Activated CD4-positive, alpha-beta T cell treated with anti-CD3 and anti-CD28 coated beads, Interleukin-2, amount 10 ng/mL, durations not matched to agents 24 days and 14 days (primary cell): ENCODE measurements around the gene ZNF581. TPM values are rescaled to one million over a fixed set of nuclear protein-coding genes. Genes with fewer than 3 reads are reported as not detected.

Experiments used
- DNase-seq: peaks from one replicate; pipeline ENCODE4 v3.0.0; 2022
- H3K27ac Mint-ChIP-seq: one replicate; pipeline ENCODE4 v1.8.0; 2022; ENCODE audit warnings: mild to moderate bottlenecking, mixed read lengths
- H3K27me3 Mint-ChIP-seq: one replicate; pipeline ENCODE4 v1.8.0; 2022; ENCODE audit warnings: mixed read lengths
- H3K36me3 Mint-ChIP-seq: one replicate; pipeline ENCODE4 v1.8.0; 2022; ENCODE audit warnings: low read depth, mild to moderate bottlenecking, mixed read lengths
- H3K4me1 Mint-ChIP-seq: one replicate; pipeline ENCODE4 v1.8.0; 2021; ENCODE audit warnings: mixed read lengths
- H3K4me3 Mint-ChIP-seq: one replicate; pipeline ENCODE4 v1.8.0; 2022; ENCODE audit warnings: mild to moderate bottlenecking, moderate library complexity, mixed read lengths
- H3K9me3 Mint-ChIP-seq: one replicate; pipeline ENCODE4 v1.8.0; 2021; ENCODE audit warnings: mixed read lengths
- intact Hi-C: fragments of 100-400 bp; cut with micrococcal nuclease; formaldehyde crosslinking; loops from one replicate; pipeline ENCODE4 v1.15.1; 2023
- total RNA-seq: library from RNA; stranded (reverse); gene quantifications from 2 replicates; pipeline ENCODE4 v1.2.3, GENCODE V29; 2022

The ZNF581 gene
- total RNA-seq, 1 donor from 2014 or later = 32.7 TPM

DNA sequence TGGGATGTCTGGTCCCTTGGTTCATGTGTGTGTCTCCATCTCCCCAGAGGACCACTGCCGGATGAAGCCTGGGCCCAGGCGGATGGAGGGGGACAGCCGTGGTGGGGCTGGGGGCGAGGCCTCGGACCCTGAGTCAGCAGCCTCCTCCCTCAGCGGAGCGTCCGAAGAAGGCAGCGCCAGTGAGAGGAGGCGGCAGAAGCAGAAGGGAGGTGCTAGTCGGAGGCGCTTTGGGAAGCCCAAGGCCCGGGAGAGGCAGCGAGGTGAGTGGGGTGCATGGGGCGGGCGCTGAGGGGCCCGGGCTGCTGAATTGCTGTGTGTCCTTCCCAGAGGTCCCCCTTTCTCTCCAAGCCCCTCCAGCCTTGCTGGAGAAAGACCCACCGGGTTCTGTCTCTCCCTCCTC, 7.8 kb downstream of the ZNF581 start:
- no peak overlapping the region for H3K27ac Mint-ChIP-seq
- peaks cover 32% of the 10 kb centered on the region for H3K36me3 Mint-ChIP-seq
- peaks cover 37% of the 10 kb centered on the region for H3K4me1 Mint-ChIP-seq
- intact Hi-C loops = loop anchor here (5.0 to 10.0 kb wide), 3 partner anchors 396 to 664 kb away; partner anchors contain the start of genes PPP6R1, ZNF444 and ZSCAN5A
- H3K9me3 Mint-ChIP-seq = no peaks in the 10 kb centered on the region
- no peak overlapping the region for H3K4me3 Mint-ChIP-seq
- peaks cover 1% of the 10 kb centered on the region for H3K27me3 Mint-ChIP-seq
- DNase-seq = no peak

DNA sequence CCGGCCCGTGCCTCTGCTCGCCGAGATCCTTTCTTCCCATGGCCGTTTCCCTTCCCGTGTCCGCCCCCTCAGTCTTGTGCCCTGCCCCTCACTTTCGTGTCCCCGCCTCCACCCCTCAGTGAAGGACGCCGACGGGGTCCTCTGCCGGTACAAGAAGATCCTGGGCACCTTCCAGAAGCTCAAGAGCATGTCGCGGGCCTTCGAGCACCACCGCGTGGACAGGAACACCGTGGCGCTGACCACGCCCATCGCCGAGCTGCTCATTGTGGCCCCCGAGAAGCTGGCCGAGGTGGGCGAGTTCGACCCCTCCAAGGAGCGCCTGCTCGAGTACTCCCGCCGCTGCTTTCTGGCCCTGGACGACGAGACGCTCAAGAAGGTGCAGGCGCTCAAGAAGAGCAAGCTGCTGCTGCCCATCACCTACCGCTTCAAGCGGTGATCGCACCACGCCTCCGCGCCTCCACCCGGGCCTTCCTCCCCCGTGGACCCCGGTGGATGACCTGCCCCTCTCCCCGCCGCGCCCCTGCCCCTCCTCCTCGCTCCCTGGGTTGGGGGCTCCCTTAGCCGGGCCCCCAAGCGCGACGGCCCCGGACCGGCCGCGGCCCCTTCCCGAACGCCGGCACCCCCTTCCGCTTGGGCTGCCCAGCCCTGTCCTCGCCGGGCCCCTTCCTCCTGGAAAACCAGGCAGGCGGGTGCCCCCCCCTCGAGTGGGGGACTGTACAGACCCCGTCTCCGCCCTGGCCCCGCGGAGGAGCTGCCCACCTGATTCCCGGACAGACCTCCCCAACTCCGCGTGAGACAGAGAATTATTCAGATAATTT, 9.1 kb downstream of the ZNF581 start:
- intact Hi-C loops = loop anchor here (1.0 to 10.0 kb wide), 4 partner anchors 20 to 662 kb away; partner anchors contain the start of genes PPP6R1, ZNF444 and ZSCAN5A
- peaks cover 43% of the 10 kb centered on the region for H3K4me1 Mint-ChIP-seq
- peaks cover 33% of the 10 kb centered on the region for H3K36me3 Mint-ChIP-seq
- no peak overlapping the region for H3K27ac Mint-ChIP-seq
- peaks cover 1% of the 10 kb centered on the region for H3K27me3 Mint-ChIP-seq
- peak overlapping the region; percentile 88 for H3K4me3 Mint-ChIP-seq
- DNase-seq = peak; percentile 62
- H3K9me3 Mint-ChIP-seq = no peaks in the 10 kb centered on the region

DNA sequence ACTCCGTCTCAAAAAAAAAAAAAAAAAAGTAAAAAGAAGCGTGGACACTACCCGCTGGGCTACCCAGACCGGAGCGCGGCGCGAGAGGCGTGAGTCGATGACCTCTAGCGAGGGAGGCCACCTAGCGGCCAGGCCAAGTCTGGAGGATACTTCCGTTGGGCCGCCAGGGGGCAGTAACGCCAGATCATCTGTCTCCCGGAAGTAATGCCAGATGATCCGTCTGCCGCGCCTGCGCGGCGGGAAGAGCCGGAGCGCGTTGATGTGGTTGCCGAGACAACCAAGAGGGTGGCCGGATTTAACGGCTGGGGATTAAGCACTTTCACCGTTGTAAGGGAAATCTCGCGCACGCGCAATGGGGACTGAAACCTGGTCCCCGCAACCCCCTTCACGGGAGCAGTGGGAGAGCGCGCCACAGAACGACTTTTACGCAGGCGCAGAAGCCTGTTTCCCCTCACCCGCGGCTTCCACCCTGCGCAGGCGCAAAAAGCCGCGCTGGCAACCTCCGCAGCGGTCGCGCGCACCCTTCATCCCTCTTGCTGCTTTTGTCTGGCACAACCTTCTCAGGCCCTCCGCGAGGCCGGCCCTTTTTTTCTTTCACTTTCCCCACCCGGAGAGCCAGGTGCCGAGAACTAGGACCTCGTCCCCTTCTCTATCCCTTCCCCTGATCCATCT, 10.3 kb downstream of the ZNF581 start:
- peak overlapping the region; percentile 88 for H3K4me3 Mint-ChIP-seq

DNA sequence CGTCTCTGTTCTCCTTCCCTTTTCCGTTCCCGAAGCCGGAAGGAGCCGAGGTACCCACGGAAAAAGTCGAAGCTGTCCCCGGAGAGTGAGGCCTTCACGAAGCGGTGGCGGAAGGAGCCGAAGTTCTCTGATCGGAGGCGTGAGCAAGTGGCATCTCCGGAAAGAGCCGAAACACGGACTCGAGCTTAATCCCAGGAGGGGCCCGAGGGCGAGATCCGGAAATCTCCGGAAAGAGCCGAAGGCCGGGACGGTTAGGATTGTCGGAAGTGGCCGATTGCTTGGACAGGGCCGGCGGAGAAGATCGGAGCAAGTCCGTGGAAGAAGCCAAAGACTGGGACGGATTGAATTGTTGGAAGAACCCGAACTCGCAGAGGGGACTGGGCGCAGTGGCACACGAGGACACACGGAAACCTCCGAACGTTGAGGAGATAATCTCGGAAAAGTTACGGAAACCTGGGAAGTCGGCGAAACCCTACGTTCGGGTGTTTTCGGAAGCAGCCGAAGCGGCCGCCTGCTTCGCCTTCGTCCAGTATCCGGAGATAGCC, 10.9 kb downstream of the ZNF581 start:
- H3K27ac Mint-ChIP-seq = peak overlapping the region; percentile 99
- peak; percentile 100 for DNase-seq

More for the DNA sequence above, 10.3 kb downstream of the ZNF581 start:
- no peaks in the 10 kb centered on the region for H3K9me3 Mint-ChIP-seq
- peak overlapping the region; percentile 99 for H3K27ac Mint-ChIP-seq
- H3K27me3 Mint-ChIP-seq = peaks cover 1% of the 10 kb centered on the region
- intact Hi-C loops = loop anchor here (1.0 to 10.0 kb wide), 10 partner anchors 10 to 661 kb away; partner anchors contain the start of genes EPN1, FIZ1, PPP6R1 and RPL28
- peaks cover 43% of the 10 kb centered on the region for H3K4me1 Mint-ChIP-seq
- peaks cover 37% of the 10 kb centered on the region for H3K36me3 Mint-ChIP-seq
- peak; percentile 99 for DNase-seq

DNA sequence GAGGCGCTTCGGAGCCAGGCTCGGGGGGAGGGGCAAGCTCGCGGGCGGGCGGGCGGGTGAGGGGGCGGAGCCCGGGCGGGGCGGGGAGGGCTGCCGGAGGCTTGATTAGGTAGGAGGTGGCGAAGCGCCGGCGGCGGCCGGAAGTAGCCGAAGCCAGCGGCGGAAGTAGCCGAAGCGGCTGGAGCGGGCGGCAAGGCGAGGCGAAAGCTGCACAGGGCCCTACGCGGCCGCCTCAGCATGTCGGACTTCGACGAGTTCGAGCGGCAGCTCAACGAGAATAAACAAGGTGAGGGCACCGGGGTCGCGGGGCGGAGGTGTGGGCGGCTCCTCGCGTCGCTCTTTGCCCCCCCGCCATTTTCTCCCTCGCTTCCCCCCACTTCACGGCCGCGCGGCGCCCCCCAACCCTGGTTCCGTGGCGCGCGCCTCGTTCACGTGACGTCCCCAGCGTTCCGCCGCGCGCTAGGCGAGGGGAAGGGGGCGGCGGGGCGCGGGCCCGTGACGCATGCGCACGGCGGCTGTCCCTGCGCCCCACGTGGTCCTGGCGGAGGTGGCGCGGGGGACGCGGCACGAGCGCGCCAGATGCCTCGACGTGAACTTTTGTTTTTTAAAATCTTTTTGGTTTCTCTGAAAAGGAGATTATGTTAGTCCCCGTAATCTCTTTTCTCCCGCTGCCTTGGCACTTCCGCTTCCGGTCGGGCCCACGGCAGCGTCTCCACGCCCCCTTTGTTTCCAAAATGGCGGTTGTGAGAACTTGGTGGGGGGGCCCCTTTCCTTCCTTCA, 11.6 kb downstream of the ZNF581 start, which contains the start of gene U2AF2:
Gene U2AF2 (plus strand): TSS at position 168 of the 780 bp plus-strand sequence. CDS start 70 bp downstream, at position 238.
- Mint-ChIP-seq H3K4me3 (peak within 1 kb of the TSS; percentile 88), H3K27ac (peak within 1 kb of the TSS; percentile 99), H3K4me1 (peaks cover 37% of the 10 kb centered on the region), H3K27me3 (peaks cover 1% of the 10 kb centered on the region), H3K36me3 (peaks cover 39% of the 10 kb centered on the region), H3K9me3 (no peaks in the 10 kb centered on the region)
- intact Hi-C loops = loop anchor here (1.0 to 10.0 kb wide), 9 partner anchors 12 to 660 kb away; partner anchors contain the start of genes EPN1, FIZ1, PPP6R1 and RPL28
- DNase-seq = peak; percentile 98

More for the DNA sequence above, 10.9 kb downstream of the ZNF581 start:
- peaks cover 1% of the 10 kb centered on the region for H3K27me3 Mint-ChIP-seq
- peaks cover 42% of the 10 kb centered on the region for H3K4me1 Mint-ChIP-seq
- intact Hi-C loops = loop anchor here (1.0 to 10.0 kb wide), 9 partner anchors 11 to 660 kb away; partner anchors contain the start of genes EPN1, FIZ1, PPP6R1 and RPL28
- H3K9me3 Mint-ChIP-seq = no peaks in the 10 kb centered on the region
- H3K36me3 Mint-ChIP-seq = peaks cover 38% of the 10 kb centered on the region
- H3K4me3 Mint-ChIP-seq = peak overlapping the region; percentile 88

DNA sequence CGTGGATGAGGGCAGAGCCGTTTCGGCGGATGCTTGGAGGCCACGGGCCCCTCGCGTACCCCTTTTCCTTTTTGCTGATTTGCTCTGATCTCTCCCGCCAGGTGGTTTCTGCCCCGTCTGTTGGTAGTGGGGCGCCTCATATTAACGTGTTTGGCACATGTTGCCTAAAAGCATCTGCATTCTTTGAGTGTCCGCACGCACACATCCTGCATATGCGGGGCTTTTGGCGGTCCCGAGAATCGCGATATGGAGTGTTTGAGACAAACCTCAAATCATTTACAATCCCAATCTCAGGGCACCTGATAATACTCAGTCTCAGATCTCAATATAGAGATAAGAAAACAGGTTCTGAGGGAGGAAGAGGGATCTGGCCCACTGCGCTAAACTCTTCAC, 12.2 kb downstream of the ZNF581 start:
- H3K4me1 Mint-ChIP-seq = peaks cover 33% of the 10 kb centered on the region
- intact Hi-C loops = loop anchor here (10.0 kb wide), 2 partner anchors 401 to 659 kb away; partner anchors contain the start of genes PPP6R1 and ZSCAN5A
- peak overlapping the region; percentile 99 for H3K27ac Mint-ChIP-seq
- peaks cover 43% of the 10 kb centered on the region for H3K36me3 Mint-ChIP-seq
- no peaks in the 10 kb centered on the region for H3K9me3 Mint-ChIP-seq
- H3K4me3 Mint-ChIP-seq = peak overlapping the region; percentile 88
- peaks cover 1% of the 10 kb centered on the region for H3K27me3 Mint-ChIP-seq
- DNase-seq = no peak

DNA sequence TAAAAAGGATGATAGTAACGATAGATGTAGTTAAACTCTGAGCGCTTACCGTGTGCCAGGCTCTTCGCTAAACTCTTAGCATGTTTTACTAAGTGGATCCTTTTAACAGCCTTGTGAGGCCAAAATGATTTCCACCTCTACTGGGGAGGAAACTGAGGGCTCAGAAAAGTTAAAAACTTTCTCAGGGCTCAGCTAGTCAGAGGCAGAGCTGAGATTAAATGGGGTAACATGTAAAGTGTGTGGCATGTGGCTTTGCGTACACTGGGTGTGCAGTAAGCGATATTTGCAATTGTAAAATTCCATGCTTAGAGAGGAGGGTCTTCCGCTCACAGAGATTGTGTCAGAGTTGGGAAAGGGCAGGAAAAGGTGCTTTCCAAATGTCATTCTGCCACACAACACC, 13.1 kb downstream of the ZNF581 start:
- H3K27me3 Mint-ChIP-seq = peaks cover 1% of the 10 kb centered on the region
- peak overlapping the region; percentile 88 for H3K4me3 Mint-ChIP-seq
- no peaks in the 10 kb centered on the region for H3K9me3 Mint-ChIP-seq
- intact Hi-C loops = loop anchor here (10.0 kb wide), 2 partner anchors 402 to 658 kb away; partner anchors contain the start of genes PPP6R1 and ZSCAN5A
- peak overlapping the region; percentile 99 for H3K27ac Mint-ChIP-seq
- peaks cover 50% of the 10 kb centered on the region for H3K36me3 Mint-ChIP-seq
- no peak for DNase-seq
- peaks cover 30% of the 10 kb centered on the region for H3K4me1 Mint-ChIP-seq

DNA sequence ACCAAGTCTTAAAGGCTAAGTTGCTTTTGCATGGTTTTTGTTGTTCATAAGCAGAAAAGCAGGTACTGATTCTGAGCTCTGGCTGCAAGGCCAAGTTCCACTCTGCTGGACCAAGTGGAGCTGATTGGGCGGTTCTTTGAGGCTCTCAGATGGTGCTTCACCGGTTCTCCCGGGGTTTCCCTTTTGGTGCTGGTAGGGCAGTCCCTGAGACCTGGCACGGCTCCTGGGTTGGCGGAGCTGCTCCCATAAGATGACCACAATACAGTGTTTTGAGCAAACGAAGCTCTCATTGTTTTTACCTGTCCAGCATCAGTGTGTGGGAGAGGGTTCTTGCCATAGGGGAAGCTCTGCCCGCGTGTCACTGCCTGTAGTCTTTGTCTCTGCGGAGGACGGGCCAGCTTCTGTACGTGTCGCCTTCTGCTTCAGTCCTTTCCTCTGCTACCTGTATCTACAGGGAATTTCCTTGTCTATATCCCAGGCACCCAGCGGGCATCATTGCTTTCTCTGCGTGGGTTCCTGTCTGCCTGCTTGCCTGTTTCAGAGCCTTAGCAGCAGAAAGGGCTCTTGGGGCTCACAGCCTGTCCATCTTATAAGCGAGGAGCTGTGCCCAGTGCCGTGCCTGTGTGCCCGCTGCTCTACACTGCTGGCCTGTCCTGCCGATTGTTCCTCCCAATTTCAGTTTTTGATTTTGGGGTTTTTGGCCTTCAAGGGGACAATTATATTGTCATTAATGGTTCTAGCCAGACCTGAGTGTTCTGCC, 13.7 kb downstream of the ZNF581 start:
- Mint-ChIP-seq H3K9me3 (no peaks in the 10 kb centered on the region), H3K4me1 (peaks cover 33% of the 10 kb centered on the region), H3K4me3 (peak overlapping the region; percentile 88), H3K27me3 (peaks cover 1% of the 10 kb centered on the region), H3K27ac (peak overlapping the region; percentile 47), H3K36me3 (peaks cover 54% of the 10 kb centered on the region)
- intact Hi-C loops = loop anchor here (10.0 kb wide), 2 partner anchors 402 to 658 kb away; partner anchors contain the start of genes PPP6R1 and ZSCAN5A
- DNase-seq = no peak

DNA sequence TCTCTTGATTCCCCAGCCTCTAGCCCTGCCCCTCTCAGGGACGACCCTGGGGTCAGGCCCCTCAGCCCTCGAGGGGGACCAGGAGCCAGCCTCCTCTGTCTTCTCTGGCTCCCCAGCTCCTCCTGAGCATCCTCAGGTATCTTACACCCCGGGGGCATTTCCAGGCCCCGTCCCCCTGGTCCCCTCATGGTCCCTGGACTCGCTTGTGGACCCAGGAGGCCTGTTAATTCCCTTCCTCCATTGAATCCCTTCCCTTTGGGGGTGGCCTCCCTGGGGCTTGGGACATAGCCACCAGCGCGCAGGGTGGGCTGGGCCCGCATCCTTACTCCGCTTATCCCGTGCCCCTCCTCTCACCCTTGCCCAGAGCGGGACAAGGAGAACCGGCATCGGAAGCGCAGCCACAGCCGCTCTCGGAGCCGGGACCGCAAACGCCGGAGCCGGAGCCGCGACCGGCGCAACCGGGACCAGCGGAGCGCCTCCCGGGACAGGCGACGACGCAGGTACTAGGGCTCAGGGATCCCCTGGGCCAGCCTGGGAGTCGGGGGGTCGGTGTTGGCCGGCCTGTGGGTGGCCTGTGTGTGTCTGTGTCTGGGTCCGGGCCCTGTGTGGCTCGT, 15.5 kb downstream of the ZNF581 start:
- Mint-ChIP-seq H3K36me3 (peaks cover 68% of the 10 kb centered on the region), H3K9me3 (no peaks in the 10 kb centered on the region), H3K27ac (no peak overlapping the region), H3K27me3 (no peaks in the 10 kb centered on the region), H3K4me1 (peaks cover 31% of the 10 kb centered on the region), H3K4me3 (no peak overlapping the region)
- no peak for DNase-seq
- intact Hi-C loops = loop anchor here (10.0 kb wide), 2 partner anchors 404 to 656 kb away; partner anchors contain the start of genes PPP6R1 and ZSCAN5A

DNA sequence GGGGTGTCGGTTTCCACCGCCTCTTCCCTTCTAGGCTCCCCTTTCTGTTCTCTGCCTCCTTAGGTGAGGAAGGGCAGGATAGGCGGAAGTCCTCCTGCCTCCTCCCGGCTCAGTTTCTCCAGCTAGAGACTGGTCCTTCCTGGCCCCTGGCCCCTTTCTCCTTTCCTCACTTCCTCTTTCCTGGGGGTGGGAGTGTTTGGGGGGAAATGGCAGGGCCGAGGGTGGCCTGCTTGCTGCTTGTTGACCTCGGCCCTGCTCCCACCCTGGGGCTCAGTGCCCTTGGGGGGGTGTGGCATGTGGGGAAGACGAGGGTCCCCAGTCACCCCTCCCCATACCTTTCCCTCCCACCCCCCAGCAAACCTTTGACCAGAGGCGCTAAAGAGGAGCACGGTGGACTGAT, 16.4 kb downstream of the ZNF581 start:
- peaks cover 76% of the 10 kb centered on the region for H3K36me3 Mint-ChIP-seq
- H3K27ac Mint-ChIP-seq = no peak overlapping the region
- H3K4me1 Mint-ChIP-seq = peaks cover 28% of the 10 kb centered on the region
- H3K9me3 Mint-ChIP-seq = no peaks in the 10 kb centered on the region
- H3K4me3 Mint-ChIP-seq = peak overlapping the region; percentile 43
- H3K27me3 Mint-ChIP-seq = no peaks in the 10 kb centered on the region
- intact Hi-C loops = loop anchor here (10.0 kb wide), 2 partner anchors 405 to 655 kb away; partner anchors contain the start of genes PPP6R1 and ZSCAN5A
- DNase-seq = no peak

DNA sequence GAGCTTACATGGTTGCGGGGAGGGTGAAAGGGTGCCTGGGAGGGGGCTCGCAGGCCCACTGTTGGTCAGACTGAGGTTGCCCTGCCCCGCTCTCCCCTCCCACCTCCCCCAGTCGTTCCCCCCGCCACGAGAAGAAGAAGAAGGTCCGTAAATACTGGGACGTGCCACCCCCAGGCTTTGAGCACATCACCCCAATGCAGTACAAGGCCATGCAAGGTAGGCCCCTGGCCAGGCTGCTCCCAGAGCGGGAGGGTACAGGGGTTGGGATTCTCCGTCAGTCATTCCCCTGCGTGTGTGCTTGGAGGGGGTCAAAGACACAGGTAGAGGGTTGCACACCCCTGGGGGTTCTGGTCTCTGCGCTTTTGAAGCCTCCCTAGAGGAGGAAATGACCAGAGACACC, 17.0 kb downstream of the ZNF581 start:
- Mint-ChIP-seq H3K27me3 (no peaks in the 10 kb centered on the region), H3K27ac (no peak overlapping the region), H3K9me3 (no peaks in the 10 kb centered on the region), H3K4me3 (no peak overlapping the region), H3K36me3 (peaks cover 77% of the 10 kb centered on the region), H3K4me1 (peaks cover 28% of the 10 kb centered on the region)
- no peak for DNase-seq
- intact Hi-C loops = no loop called here

DNA sequence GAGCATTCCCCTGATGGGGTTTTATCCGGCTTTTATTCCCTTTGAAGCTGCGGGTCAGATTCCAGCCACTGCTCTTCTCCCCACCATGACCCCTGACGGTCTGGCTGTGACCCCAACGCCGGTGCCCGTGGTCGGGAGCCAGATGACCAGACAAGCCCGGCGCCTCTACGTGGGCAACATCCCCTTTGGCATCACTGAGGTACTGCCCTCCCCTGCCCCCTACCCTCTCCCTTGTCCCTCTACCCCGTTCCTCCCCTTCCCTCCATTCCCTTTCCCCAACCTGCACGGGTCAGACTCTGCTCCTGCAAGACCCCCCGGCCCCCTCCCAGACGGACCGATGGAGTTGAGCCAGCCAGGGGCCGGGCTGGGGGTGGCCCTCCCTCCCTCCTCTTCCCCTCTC, 17.5 kb downstream of the ZNF581 start:
- Mint-ChIP-seq H3K4me3 (no peak overlapping the region), H3K27me3 (no peaks in the 10 kb centered on the region), H3K4me1 (peaks cover 26% of the 10 kb centered on the region), H3K27ac (no peak overlapping the region), H3K36me3 (peaks cover 74% of the 10 kb centered on the region), H3K9me3 (no peaks in the 10 kb centered on the region)
- DNase-seq = no peak
- intact Hi-C loops = no loop called here
